ENCODE results near the gene BCL11B. TPM values are rescaled to one million over a fixed set of nuclear protein-coding genes. Genes with fewer than 3 reads are reported as not detected.

The BCL11B gene
- total RNA-seq, 2 experiments from 2014 or later: 68.6 to 70.6 TPM

DNA sequence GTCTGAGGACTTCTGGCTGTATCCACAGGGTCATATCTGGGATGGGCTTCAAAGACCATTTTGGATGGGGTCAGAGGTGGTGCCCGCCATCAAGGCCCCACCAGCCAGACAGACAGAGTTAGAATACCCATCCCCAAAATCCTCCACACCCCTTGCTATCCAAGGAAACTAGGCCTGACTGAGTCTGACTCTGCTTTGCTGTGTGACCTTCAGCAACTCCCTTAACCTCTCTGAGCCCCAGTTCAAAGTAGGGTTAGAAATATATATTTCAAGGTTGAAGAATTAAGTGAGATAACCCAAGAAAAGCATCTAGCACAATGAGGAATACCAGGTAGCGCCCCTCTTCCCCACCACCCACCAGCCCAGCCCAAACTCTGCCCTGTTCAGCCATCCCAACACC lies 20.3 kb downstream of the BCL11B start:
- no peaks in the 10 kb centered on the region for H3K27me3 Mint-ChIP-seq (ENCODE audit: low read depth)
- no peaks in the 10 kb centered on the region for H3K9me3 Mint-ChIP-seq (ENCODE audit: insufficient read depth)
- no peak for DNase-seq
- peak overlapping the region; percentile 95 for H3K27ac Mint-ChIP-seq
- POLR2A ChIA-PET: interaction anchor here (1.0 to 28.3 kb wide), 4 partner anchors 9 to 15 kb away, joined by 3 to 767 read pairs (median 25); partner anchors contain the start of gene BCL11B
- CTCF ChIA-PET: interaction anchor here (0.9 kb wide), 1 partner anchor 20 kb away, joined by 3 read pairs; the partner anchor contains the start of gene BCL11B
- peaks cover 90% of the 10 kb centered on the region for H3K36me3 Mint-ChIP-seq (ENCODE audit: low read depth)
- peak overlapping the region; percentile 70 for H3K4me3 Mint-ChIP-seq
- H3K4me1 Mint-ChIP-seq (ENCODE audit: low read depth): peaks cover 98% of the 10 kb centered on the region
- ATAC-seq: no peak

DNA sequence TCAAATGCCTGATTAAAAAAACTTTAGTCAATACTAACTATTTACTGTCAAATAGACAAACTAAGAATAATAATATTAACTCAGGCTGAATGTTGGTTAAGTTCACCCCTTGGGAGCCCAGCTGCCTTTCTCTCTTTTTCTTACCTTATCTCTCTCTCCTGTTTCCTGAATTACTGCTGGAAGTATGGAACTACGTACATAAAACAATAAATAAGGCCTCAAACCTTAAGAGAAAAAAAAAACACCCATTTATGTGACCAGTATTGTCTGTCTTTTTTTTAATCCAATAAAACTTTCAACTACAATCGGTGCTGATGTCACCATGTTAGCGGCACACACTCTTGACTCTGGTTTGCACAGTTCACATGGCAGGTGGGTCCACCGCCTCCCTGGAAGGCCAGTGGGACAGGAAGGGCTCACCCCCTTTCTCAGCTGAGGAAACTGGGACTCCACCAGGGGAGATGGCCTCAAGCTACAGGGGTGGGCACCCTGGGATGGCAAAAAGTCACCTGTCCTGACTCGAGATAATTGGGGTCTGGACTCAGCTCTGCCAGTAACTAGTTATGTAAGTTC lies 21.3 kb downstream of the BCL11B start:
- ChIA-PET POLR2A (interaction anchor here (5.6 to 28.3 kb wide), 2 partner anchors 12 to 15 kb away, joined by 65 to 767 read pairs; partner anchors contain the start of gene BCL11B), CTCF (interaction anchor here (0.7 to 1.4 kb wide), 4 partner anchors 10 to 17 kb away, joined by 3 to 6 read pairs (median 5); no protein-coding TSS in a partner anchor)
- DNase-seq (no peak), ATAC-seq (no peak)
- no peaks in the 10 kb centered on the region for H3K27me3 Mint-ChIP-seq (ENCODE audit: low read depth)
- no peaks in the 10 kb centered on the region for H3K9me3 Mint-ChIP-seq (ENCODE audit: insufficient read depth)
- peaks cover 82% of the 10 kb centered on the region for H3K36me3 Mint-ChIP-seq (ENCODE audit: low read depth)
- peak overlapping the region; percentile 95 for H3K27ac Mint-ChIP-seq
- H3K4me1 Mint-ChIP-seq (ENCODE audit: low read depth): peaks cover 91% of the 10 kb centered on the region
- H3K4me3 Mint-ChIP-seq: peak overlapping the region; percentile 70

DNA sequence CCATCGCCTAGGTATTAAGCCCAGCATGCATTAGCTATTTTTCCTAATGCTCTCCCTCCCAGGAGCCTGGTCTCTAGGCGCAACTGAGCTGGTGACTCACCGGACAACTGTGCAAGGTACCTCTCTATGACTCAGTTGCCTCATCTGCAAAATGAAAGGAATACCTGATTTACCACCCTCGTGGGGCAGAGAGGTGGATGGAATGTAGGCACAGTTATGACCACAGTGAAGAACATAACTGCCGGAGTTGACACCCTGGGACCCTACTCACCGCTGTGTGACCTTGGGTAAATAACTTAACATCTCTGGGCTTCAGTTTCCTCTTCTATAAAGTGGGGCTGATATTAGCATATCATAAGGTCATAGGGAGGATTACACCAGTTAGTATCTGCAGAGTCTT lies 22.6 kb downstream of the BCL11B start:
- ATAC-seq (no peak), DNase-seq (no peak)
- ChIA-PET CTCF (interaction anchor here (0.8 to 5.4 kb wide), 5 partner anchors 13 to 19 kb away, joined by 3 to 29 read pairs (median 4); no protein-coding TSS in a partner anchor), POLR2A (interaction anchor here (5.6 to 28.3 kb wide), 2 partner anchors 11 to 17 kb away, joined by 65 to 767 read pairs; partner anchors contain the start of gene BCL11B)
- H3K4me1 Mint-ChIP-seq (ENCODE audit: low read depth): peaks cover 83% of the 10 kb centered on the region
- peaks cover 80% of the 10 kb centered on the region for H3K36me3 Mint-ChIP-seq (ENCODE audit: low read depth)
- no peaks in the 10 kb centered on the region for H3K27me3 Mint-ChIP-seq (ENCODE audit: low read depth)
- no peaks in the 10 kb centered on the region for H3K9me3 Mint-ChIP-seq (ENCODE audit: insufficient read depth)
- H3K27ac Mint-ChIP-seq: peak overlapping the region; percentile 97
- peak overlapping the region; percentile 70 for H3K4me3 Mint-ChIP-seq

DNA sequence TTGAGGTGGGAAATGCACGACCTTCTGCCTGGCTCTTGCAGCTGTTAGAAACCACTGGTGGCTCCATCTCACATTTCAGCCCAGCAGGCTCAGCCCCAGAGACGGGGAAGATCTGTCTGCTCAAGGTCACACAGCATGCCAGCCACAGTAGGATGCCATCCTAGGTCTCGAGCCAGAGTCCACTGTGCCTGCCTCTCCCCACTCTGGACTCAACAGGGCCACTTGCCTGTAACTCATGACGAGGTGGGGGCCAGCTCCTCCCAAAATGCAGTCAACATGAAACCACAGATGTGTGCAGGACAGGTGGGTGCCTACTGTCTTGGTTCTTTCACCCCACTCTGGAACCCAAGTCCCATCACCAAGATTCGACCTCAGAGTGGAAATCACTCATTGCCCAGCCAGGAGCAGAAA lies 23.2 kb downstream of the BCL11B start:
- peak; percentile 8 for ATAC-seq
- H3K4me3 Mint-ChIP-seq: peak overlapping the region; percentile 82
- peak overlapping the region; percentile 97 for H3K27ac Mint-ChIP-seq
- H3K36me3 Mint-ChIP-seq (ENCODE audit: low read depth): peaks cover 81% of the 10 kb centered on the region
- H3K4me1 Mint-ChIP-seq (ENCODE audit: low read depth): peaks cover 83% of the 10 kb centered on the region
- H3K27me3 Mint-ChIP-seq (ENCODE audit: low read depth): no peaks in the 10 kb centered on the region
- H3K9me3 Mint-ChIP-seq (ENCODE audit: insufficient read depth): no peaks in the 10 kb centered on the region
- no peak for DNase-seq
- POLR2A ChIA-PET: interaction anchor here (0.6 to 28.3 kb wide), 3 partner anchors 10 to 40 kb away, joined by 3 to 767 read pairs (median 65); partner anchors contain the start of gene BCL11B
- CTCF ChIA-PET: interaction anchor here (1.0 to 5.4 kb wide), 5 partner anchors 8 to 18 kb away, joined by 3 to 29 read pairs (median 3); no protein-coding TSS in a partner anchor

DNA sequence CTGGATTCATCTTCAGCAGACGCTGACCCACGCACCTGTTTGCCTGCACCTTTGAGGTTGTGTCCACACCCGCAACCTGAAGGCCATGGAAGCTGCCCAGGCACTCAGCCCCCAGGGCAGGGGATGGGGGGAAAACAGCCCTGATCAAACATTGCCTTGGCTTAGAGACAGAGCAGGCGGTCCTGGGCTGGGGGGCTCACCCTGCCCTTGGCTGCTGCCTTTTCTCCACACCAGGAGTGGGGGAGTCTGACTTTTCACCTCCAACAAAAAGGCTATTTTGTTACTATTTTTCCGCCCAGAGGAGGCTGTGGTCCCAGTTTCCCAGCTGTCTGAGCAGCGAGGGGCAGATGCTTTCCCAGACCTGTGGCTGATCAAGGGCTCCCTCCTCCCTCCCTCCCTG lies 24.2 kb downstream of the BCL11B start:
- no peak for ATAC-seq
- CTCF ChIA-PET: interaction anchor here (1.0 to 5.4 kb wide), 5 partner anchors 9 to 19 kb away, joined by 3 to 42 read pairs (median 3); no protein-coding TSS in a partner anchor
- no peak for DNase-seq
- Mint-ChIP-seq H3K36me3 (ENCODE audit: low read depth) (peaks cover 81% of the 10 kb centered on the region), H3K27ac (peak overlapping the region; percentile 97), H3K27me3 (ENCODE audit: low read depth) (no peaks in the 10 kb centered on the region), H3K9me3 (ENCODE audit: insufficient read depth) (no peaks in the 10 kb centered on the region), H3K4me1 (ENCODE audit: low read depth) (peaks cover 83% of the 10 kb centered on the region), H3K4me3 (peak overlapping the region; percentile 82)
- POLR2A ChIA-PET: interaction anchor here (0.6 to 28.3 kb wide), 4 partner anchors 9 to 18 kb away, joined by 3 to 767 read pairs (median 35); partner anchors contain the start of gene BCL11B

DNA sequence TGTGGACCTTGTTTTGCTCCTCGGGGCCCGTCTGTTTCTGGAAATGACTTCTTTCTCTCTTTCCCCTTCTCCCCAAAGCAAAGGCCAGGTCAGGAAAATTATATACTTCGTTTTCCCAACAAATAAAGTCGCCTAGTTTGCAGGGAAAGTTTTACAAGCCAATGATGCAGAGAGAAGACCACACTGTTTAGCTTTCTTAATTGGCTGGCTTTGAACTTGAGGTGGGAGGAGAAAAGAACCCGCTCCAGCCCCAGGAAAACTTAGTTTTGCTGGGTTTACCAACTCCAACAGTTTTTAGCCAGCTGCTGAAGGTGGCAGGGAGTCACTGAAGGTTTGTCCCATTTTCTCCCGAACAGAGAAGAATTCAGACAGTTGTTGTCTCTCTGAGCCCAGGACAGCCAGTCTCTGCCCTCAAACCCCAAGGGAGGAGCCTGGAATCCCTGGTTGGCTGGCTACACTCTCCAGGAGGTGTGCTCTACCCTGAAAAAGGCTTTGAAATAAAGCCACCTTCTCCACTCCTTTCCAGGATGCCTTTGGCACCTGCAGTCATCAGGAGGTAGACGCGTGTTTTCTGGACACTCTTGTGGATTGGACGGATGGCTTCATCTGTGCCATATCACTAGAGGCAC lies 24.8 kb downstream of the BCL11B start:
- POLR2A ChIA-PET: interaction anchor here (0.6 to 28.3 kb wide), 4 partner anchors 8 to 19 kb away, joined by 3 to 767 read pairs (median 35); partner anchors contain the start of gene BCL11B

DNA sequence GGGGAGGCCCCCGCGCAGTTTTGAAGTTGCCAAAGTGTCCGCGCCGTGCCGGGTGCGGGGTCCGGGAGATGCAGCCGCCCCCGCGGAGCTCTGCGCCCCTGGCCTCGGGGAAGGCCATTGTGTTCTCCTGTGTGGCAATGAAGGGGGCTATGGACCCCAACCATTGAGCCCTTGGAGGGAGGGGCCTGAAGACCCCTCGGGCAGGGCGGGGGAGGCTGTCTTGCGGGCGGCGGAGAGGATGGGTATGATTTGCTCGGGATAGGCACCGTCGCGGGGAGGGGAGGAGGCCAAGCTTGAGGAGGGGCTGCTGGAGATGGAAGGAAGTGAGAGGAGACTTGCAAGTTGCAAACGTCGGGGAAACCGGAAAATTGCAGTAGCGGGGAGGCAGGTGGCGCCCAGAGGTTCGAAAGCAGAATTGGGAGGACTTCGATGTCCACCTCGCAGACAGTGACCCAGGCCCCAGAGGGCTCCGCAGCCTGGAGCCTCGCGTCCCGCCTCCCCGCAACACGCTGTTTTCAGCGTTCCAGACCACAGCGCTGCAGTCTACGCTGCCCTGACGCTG lies 25.4 kb downstream of the BCL11B start:
- no peaks in the 10 kb centered on the region for H3K9me3 Mint-ChIP-seq (ENCODE audit: insufficient read depth)
- peaks cover 83% of the 10 kb centered on the region for H3K4me1 Mint-ChIP-seq (ENCODE audit: low read depth)
- ChIA-PET CTCF (interaction anchor here (0.7 to 5.4 kb wide), 3 partner anchors 13 to 20 kb away, joined by 3 to 42 read pairs (median 29); no protein-coding TSS in a partner anchor), POLR2A (interaction anchor here (0.6 to 28.3 kb wide), 4 partner anchors 8 to 50 kb away, joined by 3 to 767 read pairs (median 34); partner anchors contain the start of gene BCL11B)
- H3K27ac Mint-ChIP-seq: peak overlapping the region; percentile 97
- DNase-seq (peak; percentile 74), ATAC-seq (peak; percentile 30)
- H3K36me3 Mint-ChIP-seq (ENCODE audit: low read depth): peaks cover 79% of the 10 kb centered on the region
- no peaks in the 10 kb centered on the region for H3K27me3 Mint-ChIP-seq (ENCODE audit: low read depth)
- peak overlapping the region; percentile 82 for H3K4me3 Mint-ChIP-seq

More for the DNA sequence above, 24.8 kb downstream of the BCL11B start:
- H3K27me3 Mint-ChIP-seq (ENCODE audit: low read depth): no peaks in the 10 kb centered on the region
- H3K4me1 Mint-ChIP-seq (ENCODE audit: low read depth): peaks cover 83% of the 10 kb centered on the region
- DNase-seq (no peak), ATAC-seq (peak; percentile 11)
- H3K9me3 Mint-ChIP-seq (ENCODE audit: insufficient read depth): no peaks in the 10 kb centered on the region
- CTCF ChIA-PET: interaction anchor here (0.7 to 5.4 kb wide), 3 partner anchors 14 to 19 kb away, joined by 3 to 42 read pairs (median 29); no protein-coding TSS in a partner anchor
- peaks cover 79% of the 10 kb centered on the region for H3K36me3 Mint-ChIP-seq (ENCODE audit: low read depth)
- H3K4me3 Mint-ChIP-seq: peak overlapping the region; percentile 82
- H3K27ac Mint-ChIP-seq: peak overlapping the region; percentile 97

DNA sequence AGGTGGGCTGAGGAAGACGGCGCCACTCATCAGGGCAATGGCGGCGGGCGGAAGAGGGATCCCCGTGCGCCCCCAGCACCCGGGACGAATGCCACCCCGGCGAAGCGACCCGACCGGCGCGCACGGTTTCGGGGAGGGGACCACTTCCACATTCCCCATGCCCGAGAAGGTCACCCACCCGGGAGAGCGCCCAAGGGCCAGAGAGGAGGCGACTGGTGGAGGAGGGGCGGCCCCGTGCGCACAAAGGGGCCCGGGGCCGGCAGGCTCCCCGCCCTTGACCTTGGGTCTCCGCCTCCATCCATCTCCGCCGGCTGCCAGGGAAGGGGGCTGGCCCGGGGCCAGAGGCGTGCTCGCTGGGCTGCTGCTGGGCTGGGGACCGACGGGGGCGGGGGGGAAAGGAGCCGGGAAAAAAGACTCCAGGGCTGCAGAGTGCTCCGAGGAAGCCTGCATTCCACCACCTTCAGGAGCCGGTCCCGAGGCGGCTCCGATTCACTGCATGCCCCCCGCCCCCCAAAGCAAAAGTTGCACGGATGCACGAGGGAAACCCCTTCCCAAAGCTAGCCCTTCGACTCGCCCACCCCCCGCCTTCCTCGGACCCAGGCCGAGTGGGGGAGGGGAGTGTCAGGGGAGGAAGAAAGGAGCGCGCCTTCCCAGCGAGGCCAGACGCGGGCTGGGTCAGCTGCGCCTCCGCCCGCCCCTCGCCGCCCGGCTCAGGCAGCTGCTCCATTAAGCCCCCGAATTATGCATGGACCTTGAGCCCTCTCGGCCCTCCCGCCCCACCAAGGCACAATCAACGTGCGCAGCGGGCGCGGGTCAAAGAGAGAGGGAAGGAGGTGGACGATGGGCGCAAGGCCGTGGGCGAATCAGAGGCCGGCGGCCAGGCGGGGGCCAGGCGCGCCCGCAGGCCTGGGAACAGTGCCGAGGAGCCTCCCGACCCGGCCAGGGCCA lies 26.2 kb downstream of the BCL11B start:
- Mint-ChIP-seq H3K27ac (peak overlapping the region; percentile 88), H3K4me3 (peak overlapping the region; percentile 73), H3K4me1 (ENCODE audit: low read depth) (peaks cover 83% of the 10 kb centered on the region), H3K9me3 (ENCODE audit: insufficient read depth) (no peaks in the 10 kb centered on the region), H3K36me3 (ENCODE audit: low read depth) (peaks cover 77% of the 10 kb centered on the region), H3K27me3 (ENCODE audit: low read depth) (no peaks in the 10 kb centered on the region)
- no peak for DNase-seq
- no peak for ATAC-seq
- ChIA-PET CTCF (interaction anchor here (0.9 to 5.4 kb wide), 4 partner anchors 12 to 58 kb away, joined by 3 to 42 read pairs (median 17); no protein-coding TSS in a partner anchor), POLR2A (interaction anchor here (0.7 to 28.3 kb wide), 4 partner anchors 7 to 49 kb away, joined by 3 to 767 read pairs (median 35); partner anchors contain the start of gene BCL11B)

DNA sequence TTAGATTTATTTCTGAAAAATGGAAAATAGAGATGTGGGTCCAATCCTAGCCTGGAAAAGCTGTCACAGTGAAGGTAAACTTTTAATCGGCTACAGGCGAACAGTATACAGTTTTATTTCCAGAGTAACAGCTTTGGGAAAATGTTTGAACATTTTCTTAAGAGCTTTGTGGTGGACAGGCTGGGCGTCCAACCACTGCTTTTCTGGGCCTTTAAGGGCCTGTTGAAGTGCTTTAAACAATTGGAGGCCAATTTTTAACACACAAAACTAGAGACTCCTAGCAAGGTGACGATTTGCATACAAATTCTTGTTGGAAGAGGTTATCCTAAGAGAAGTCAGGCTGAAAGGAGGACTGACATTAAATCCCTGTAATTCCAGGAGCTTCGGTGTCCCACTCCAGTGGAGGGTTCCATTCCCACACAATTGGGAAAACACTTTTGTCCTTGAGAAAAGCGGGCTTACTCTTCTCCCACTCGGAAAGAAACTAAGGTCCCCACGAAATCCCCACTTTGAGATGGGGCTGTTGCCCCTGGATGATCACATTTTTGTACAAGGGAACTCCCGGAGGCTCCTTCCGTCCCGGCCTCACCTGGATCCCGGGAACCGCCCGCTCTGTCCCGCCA lies 26.9 kb downstream of the BCL11B start:
- H3K27me3 Mint-ChIP-seq (ENCODE audit: low read depth): no peaks in the 10 kb centered on the region
- ATAC-seq: no peak
- no peaks in the 10 kb centered on the region for H3K9me3 Mint-ChIP-seq (ENCODE audit: insufficient read depth)
- peak overlapping the region; percentile 73 for H3K4me3 Mint-ChIP-seq
- H3K4me1 Mint-ChIP-seq (ENCODE audit: low read depth): peaks cover 82% of the 10 kb centered on the region
- no peak for DNase-seq
- peaks cover 79% of the 10 kb centered on the region for H3K36me3 Mint-ChIP-seq (ENCODE audit: low read depth)
- H3K27ac Mint-ChIP-seq: peak overlapping the region; percentile 88
- CTCF ChIA-PET: interaction anchor here (0.9 to 5.4 kb wide), 7 partner anchors 9 to 57 kb away, joined by 3 to 42 read pairs (median 5); no protein-coding TSS in a partner anchor
- POLR2A ChIA-PET: interaction anchor here (1.2 to 28.3 kb wide), 4 partner anchors 9 to 21 kb away, joined by 5 to 767 read pairs (median 12); partner anchors contain the start of gene BCL11B

DNA sequence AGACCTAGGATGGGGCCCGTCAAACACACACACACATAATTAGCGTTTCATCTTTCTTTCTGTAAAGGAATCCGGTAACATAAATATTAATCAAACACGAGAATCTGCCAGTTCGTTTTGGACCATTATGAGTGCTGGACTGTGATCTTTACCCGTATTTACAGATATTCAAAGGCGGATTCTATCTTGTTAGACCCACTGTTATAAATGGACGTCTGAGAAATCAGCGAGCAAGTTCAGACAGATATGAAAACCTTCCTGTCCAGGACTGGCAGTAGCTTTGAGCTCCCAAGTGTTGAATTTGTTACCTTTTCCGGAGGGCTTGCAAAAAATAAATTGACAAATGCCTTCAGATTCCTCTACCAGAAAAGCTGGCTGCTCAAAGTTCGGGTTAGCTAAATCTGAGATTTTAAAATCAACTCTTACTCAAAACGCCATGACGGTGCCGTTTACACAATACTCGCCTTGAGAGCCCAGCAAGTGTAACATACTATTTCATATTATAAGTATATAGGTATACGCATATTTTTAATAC lies 27.6 kb downstream of the BCL11B start:
- ATAC-seq (no peak), DNase-seq (no peak)
- ChIA-PET CTCF (interaction anchor here (1.0 to 5.4 kb wide), 6 partner anchors 9 to 22 kb away, joined by 4 to 42 read pairs (median 8); no protein-coding TSS in a partner anchor), POLR2A (interaction anchor here (1.2 to 28.3 kb wide), 4 partner anchors 9 to 22 kb away, joined by 5 to 767 read pairs (median 12); partner anchors contain the start of gene BCL11B)
- Mint-ChIP-seq H3K27ac (peak overlapping the region; percentile 88), H3K4me3 (peak overlapping the region; percentile 73), H3K4me1 (ENCODE audit: low read depth) (peaks cover 83% of the 10 kb centered on the region), H3K9me3 (ENCODE audit: insufficient read depth) (no peaks in the 10 kb centered on the region), H3K36me3 (ENCODE audit: low read depth) (peaks cover 81% of the 10 kb centered on the region), H3K27me3 (ENCODE audit: low read depth) (no peaks in the 10 kb centered on the region)
